ENCODE results near the gene CEP72.
"Not testable (repeated sequence)": the region's sequence is repeated elsewhere in the genome, so short reads cannot be mapped to it uniquely, and the experiment has no call there.

DNA sequence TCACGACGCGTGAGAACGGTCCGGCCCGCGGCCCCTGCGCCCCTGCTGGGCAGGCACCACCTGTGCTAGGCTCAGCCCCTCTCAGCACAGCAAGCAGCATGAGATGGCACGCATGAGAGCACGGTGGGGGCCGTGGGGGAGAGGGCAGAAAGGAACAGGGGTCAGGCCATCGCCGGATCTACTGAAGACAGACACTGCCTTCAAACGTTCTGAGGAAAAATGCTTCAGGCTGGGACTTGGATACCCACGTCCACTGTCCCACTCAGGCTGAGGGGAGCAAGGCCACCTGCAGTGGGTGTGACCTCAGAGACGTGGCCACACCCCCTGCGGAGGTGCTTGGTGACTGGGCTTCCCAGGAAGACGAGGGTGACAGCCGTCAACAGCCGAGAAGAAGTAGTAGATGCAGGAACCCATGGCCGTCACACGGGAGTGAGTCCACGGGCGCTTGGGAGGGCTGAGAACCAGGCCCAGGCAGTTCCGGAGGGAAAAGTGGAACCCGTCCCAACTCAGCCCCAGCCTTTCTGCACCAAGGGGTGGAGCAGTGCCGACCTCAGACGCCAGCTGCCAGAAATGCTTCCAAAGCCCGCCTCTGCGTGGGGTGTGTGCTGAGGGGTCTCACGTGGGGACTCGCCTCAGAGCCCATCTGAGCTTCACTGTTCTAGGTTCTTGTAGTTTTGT is 68.1 kb downstream of the CEP72 start:
- not testable (repeated sequence) for TF ChIP-seq SP1 (IDR thresholded peaks at IDR 0.05); FOXM1 (IDR thresholded peaks at IDR 0.05; ENCODE audit: borderline replicate concordance); NFRKB (IDR thresholded peaks at IDR 0.05); L3MBTL2 (conservative IDR thresholded peaks at IDR 0.05)
- TF ChIP-seq, protein P1, sequence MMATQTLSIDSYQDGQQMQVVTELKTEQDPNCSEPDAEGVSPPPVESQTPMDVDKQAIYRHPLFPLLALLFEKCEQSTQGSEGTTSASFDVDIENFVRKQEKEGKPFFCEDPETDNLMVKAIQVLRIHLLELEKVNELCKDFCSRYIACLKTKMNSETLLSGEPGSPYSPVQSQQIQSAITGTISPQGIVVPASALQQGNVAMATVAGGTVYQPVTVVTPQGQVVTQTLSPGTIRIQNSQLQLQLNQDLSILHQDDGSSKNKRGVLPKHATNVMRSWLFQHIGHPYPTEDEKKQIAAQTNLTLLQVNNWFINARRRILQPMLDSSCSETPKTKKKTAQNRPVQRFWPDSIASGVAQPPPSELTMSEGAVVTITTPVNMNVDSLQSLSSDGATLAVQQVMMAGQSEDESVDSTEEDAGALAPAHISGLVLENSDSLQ (IDR thresholded peaks at IDR 0.05), result not testable (repeated sequence)
